NCI-H2227 treated with DMSO at 0.1 percent for 48 hours (cell line): ENCODE measurements around the gene ATAT1.

Experiments
- DNase-seq: peaks from one replicate; lab custom pipeline; 2025; lab: John Stamatoyannopoulos, UW

ATAT1 gene

DNA sequence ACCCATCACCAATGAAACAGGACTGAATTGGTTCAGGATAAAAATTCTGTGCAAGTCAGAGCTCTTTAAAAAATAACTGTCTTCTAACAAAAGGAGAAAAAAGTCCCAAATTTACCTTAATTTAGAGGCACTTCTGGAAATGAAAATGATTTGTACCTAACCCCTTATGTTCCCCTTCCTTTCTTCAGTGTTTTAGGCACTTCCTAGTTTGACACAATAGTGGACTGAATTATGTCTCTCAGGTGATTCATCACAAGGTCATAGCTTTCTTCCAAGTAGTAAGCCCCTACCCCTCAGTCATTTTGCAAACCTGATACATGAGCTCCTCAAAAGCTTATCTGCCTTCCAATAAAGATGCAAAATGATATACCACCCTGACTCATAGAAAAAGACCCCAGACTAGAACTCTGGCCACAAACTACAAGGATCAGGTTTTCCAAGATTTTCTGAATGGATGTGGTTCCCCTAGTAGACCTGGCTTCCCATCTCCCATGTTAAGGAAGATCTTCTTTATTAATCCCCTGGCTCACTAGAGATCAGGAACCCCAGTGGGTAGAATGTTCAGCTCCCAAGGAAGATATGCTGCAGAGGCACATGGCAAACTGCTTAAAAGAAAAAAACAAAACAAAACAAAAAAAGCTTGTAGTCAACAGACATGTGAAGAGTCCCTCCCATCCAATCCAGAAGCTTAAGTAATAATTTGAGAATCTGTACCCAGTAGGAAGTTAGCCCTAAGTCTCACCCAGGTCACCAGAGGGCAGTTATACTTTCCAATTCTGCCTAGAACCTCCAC lies 13.2 kb upstream of the ATAT1 start:
- DNase-seq: no peak

- peak; percentile 78 for DNase-seq
Observed at GRCh38 chr6:30614044-30614842, 12.4 kb upstream of the ATAT1 start.

DNA sequence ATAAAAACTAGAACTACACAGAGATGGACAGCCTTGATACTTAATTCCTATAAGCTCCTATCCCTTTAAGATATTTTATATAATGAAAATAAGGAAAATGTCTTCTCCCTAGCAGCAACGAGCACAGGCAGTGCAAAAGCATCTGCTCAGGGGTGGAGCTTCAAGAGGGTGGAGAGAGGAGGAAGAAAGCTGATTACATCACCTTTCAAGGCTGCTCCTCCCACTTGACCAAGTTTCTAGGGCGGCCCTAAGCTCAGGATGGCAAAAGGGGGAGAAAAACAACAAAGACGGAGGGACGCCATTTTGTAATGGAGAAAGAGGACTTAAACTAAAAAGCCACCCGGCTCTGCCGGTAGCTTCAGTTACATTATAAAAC lies 11.8 kb upstream of the ATAT1 start:
- peak; percentile 98 for DNase-seq

DNA sequence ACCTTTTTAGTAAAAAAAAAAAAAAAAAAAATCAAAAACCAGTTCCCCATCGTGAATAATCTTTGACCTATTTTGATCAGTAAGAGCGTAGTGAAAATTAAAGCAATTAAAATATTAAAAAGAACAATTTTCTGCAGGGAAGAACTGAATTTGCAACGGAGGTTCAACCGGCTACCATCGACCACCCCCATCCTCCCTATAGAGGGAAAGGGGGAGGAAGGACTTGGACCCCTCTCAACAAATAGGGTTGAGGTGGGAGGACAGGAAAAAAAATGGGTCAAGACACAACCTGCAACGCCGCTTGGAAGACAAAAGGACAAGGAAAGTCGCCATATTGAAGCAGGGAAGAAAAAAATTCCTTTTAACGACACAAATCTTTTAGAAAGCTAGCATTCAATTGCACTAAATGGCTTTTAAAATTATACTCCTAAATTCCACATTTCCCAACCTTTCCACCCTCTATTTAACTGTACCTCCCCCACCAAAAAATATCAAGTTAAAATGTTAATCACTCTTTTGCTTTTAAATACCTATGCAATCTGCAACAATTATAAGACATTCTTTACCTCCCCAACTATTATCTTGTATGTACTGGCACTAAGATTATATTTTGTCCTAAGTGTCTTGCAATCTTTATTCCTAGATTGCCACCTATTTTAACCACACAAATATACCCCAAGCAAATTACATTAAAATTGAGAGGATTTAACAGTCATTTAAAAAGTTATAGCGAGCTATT lies 11.3 kb upstream of the ATAT1 start:
- peak; percentile 92 for DNase-seq

GRCh38 chr6:30615958-30616810 lies 10.5 kb upstream of the ATAT1 start:
- DNase-seq: peak; percentile 79

DNA sequence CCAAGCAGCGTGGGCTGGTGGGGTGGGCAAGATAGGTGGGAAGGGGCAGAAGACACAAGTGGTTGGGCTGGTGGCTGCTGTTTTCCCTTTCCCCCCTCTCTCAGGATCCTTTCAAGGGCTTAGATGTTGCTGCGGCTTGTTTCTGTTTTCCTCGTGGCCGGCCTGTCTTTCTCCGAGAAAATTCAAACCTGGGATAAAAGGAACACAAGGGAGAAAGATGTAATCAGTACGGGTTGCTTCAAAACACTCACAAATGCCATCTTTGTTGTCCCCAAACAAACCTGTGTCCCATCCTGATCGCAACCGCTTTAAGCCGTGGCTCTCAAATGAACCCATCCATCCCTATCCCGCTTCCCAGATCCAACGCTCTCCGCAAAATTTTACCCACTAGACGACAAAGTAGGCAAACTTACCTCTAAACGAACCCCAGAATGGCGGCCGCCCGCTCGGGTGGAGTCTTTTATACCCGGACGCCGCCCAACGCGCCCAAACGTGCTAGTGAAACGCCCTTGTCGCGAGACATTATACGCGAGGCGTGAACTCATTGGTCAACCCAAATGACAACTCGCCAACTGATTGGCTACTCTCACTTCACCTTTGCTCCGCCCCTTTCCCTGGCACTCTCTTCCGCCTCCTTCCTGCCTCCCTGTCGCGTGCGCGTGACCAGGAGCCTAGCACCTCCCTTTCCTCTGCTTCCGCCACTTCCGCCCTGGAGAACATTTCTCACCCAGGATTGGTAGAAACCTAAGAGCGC lies 9.7 kb upstream of the ATAT1 start, which contains the start of gene PPP1R10:
Gene PPP1R10 (minus strand): TSS at position 433 of the 754 bp plus-strand sequence. CDS start 7,299 bp downstream, outside the sequence.
- DNase-seq: peak; percentile 100

DNA sequence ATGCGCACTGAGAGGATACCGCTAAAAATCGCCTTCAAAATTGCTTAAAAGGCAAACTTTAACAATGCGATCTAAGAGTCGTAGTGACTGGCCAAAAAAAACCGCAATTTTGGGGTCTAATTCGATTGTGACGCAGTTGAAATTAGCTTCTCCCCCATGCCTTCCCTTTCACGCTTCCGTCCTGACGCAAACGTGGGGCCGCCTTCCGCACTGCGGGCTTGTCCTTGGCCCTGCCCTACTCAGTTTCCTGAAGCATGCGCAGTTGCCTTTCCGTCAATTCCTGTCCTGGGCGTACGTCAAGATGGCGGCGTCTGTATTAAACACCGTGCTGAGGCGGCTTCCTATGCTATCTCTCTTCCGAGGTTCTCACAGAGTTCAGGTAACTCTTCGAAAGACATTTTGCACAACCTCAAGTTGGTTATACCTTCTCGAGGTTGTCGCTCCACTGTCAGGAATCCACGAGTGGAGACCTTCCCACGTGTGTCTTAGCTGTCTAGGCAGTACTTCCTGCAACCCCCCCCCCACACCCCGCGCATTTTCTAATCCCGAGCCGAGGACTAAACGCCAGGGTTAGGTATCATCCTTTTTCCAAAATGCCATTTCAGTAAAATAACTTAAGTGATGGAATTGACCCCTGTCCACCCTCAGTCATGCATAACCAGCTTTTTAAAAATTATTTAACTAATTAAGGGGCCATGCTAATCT lies 9.0 kb upstream of the ATAT1 start, which contains the start of gene MRPS18B:
Gene MRPS18B (plus strand): TSS at position 276 of the 705 bp plus-strand sequence. CDS start 26 bp downstream, at position 302.
- DNase-seq: peak; percentile 100

DNA sequence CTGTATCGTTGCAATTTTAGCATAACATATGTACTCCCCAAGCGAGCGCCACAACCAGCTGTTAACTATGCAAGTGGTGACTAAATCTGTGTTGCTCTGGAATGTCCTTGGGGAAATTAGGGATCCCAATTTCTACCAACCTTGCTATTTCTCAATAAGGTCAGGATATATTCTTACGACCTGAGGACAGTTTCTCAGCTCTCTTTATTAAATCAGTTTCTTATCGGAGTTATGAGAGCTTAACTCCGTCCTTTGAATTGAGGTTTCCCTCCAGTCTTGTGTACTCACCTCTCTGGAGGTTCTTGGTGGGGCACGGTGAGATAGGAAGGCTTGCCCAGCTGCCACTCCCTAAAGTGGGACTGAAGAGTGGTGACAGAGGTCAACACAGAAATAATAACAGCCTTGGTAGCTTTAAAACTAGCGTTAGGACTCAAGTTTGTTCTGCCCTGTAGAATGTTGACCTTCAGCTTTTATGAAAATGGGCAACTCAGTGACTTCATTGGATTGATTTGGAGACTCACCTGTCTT lies 8.3 kb upstream of the ATAT1 start:
- DNase-seq: no peak

- DNase-seq: no peak
Observed at GRCh38 chr6:30619561-30619960, 7.1 kb upstream of the ATAT1 start.

- DNase-seq: no peak
Observed at GRCh38 chr6:30625511-30625910, 1.2 kb upstream of the ATAT1 start.

DNA sequence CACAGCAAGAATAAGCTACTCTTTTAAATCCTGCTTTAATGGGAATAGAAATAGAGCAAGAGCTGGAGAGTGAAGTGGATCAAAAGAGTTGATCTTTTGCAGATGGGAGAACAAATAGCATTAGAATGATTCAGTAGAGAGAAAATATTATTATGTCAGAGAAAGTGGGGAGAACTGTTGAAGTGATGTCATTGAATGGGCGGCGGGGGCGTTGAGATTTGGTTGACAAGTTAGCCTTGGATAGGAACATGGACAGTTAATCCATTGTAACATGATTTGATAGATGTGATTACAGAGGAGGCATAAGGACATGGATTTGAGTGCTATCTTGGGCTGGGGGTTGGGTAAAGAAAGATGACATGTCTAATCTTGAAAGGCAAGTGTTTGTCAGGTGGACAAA lies 9.2 kb downstream of the ATAT1 start:
- no peak for DNase-seq

DNA sequence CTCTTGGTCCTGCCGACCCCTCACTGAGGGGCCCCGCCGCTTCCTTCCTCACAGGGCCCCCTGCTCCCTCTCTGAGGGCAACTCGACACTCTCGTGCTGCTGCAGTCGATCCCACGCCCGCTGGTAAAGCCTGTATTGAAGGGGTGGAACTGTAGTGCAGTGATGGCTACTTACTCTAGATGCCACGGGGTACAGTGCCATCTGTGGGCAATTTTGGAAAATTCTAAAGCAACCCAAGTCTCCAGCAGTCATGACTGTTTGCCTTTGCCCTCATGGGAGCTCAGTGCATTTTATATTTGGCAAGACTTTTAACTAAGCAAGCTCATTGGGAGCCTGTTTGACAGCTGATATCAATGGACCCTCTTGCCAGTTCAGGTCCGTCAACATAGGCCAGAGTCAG lies 13.8 kb downstream of the ATAT1 start:
- no peak for DNase-seq

DNA sequence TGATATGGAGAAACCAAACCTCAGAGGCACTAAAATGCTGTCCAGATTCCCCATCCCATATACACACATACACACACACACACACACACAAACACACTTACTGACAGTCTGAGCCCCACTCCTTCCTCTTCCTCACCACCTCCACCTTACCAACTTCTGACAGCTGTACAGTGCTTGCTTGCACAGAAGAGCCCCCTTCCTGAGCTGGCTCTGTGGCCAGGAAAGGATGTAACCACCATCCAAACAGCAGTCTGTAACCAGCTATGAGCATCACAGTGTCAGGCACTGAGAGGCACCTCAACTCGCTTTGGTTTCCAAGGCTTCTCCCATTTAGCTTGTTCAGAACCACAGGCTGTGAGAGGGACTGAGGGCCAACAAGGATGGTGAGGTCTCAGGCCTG lies 14.4 kb downstream of the ATAT1 start:
- DNase-seq: no peak

DNA sequence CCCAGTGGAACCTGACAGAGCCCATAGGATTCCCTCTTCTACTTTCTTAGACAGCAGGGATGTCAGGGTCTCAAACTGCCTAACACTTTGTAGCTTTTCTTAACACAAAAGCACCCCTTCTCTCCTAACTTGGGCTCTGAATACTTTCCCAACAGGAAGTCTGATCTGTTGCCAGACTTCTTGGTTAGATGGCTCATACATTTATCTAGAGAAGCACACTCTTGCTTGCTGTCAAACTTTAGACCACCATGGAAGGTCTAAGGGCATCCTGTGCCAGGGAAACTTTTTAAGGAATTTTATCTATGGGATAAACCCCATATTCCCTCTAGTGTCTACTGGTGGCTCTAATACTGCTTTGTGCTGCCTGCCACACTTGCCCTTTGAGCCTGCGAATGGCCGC lies 17.0 kb downstream of the ATAT1 start:
- no peak for DNase-seq

GRCh38 chr6:30644769-30645168 lies 18.1 kb downstream of the ATAT1 start:
- no peak for DNase-seq

DNA sequence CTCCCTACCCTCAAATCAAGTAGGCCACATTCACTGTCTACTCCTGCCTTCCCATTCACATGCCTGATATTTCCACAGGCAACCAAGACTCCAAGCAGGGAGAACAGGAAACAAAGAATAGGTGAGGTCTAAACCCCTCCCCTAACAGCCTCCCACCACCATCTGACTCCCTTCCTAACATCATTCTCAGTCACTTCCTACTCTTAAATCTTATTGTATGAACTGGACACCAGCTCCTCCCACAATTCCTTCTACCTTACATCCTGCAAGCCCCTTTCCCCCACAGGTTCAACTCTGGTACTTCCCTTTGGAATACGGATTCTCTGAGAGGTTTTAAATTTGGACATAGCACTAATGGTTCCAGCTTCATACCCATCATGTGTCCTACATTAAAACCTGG lies 19.3 kb downstream of the ATAT1 start:
- DNase-seq: peak; percentile 9

GRCh38 chr6:30646450-30647241 lies 20.0 kb downstream of the ATAT1 start, which contains the start of gene C6orf136:
C6orf136 (plus strand) TSS chr6:30647133; CDS start chr6:30647232, 99 bp downstream.
- peak; percentile 91 for DNase-seq

DNA sequence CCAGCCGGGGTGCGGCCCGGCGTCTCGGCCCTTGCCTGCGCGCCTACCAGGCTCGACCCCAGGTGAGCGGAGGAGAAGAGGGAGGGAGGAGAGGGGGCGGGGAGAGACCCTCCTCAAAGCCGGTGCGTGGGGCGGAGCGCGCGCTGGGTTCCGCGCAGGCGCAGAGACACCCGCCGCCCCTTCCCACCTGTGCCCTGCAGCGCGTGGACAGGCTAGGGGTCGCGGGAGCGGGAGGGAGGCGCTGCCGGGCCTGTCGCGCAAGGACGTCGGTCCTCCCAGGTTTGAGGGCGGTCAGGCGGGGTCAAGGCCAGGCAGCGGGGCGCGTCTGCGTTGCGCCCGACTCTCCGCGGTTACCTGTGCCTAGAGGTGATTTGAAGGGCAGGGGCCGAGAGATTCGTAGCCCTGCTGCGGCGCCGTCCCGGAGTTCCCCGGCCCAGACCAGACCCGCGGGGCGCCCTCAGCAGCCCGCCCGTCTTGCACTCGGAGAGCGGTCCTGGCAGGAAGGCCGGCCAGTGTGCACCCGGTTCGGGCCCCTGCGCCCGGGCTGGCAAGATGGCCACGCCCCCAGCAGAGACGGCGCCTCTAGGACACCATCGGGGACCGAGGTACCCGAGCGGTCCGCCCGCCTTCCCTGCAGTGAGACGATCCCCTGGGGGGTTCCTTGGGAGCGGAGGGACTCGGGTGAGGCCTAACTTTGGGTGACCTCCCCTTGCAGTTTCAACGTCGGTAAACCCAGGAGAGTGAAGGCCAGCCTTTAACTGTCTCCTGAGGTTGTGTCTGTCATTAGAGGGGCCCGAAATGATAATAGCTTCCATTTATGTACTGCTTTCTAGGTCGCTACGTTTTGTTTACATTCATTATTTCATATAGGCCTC lies 20.8 kb downstream of the ATAT1 start:
- DNase-seq: peak; percentile 91
